HCT116 (cell line): Measurements from ENCODE around the gene ANAPC5. TPM values are rescaled to one million over a fixed set of nuclear protein-coding genes. Genes with fewer than 3 reads are reported as not detected.

Experiments used
- ATAC-seq: fragments of 200-7000 bp; cut with Tn5 transposase; 2 replicates; pipeline ENCODE4 v1.9.1; 2020; ENCODE audit warnings: mild to moderate bottlenecking, moderate library complexity
- BruUV-seq: library from RNA; stranded (reverse); fragments of 400-500 nt; replicated peaks from 2 replicates; lab custom pipeline; 2021; lab: Mats Ljungman, UMichigan
- CTCF ChIA-PET: fragments of 300-600 bp; sonication (Branson Sonifier 250); formaldehyde crosslinking; loops from one replicate; lab custom pipeline; 2021; ENCODE audit warnings: antibody characterized with exemption; lab: Charles Lee
- POLR2A ChIA-PET: fragments of 300-600, 350-600 bp; sonication (Branson Sonifier 250); formaldehyde crosslinking; loops from one replicate; lab custom pipeline; 2021; ENCODE audit warnings: antibody characterized with exemption; lab: Charles Lee
- RAD21 ChIA-PET, 2 experiments: fragments of 300-600 bp; sonication (Branson Sonifier 250); formaldehyde crosslinking; loops; one replicate each; lab custom pipeline; 2023; ENCODE audit warnings: low total read pairs in 2 of 2; ENCODE audit not compliant: uncharacterized antibody in 2 of 2, unreplicated experiment in 2 of 2, low non-redundant PET in 1 of 2; lab: Charles Lee
- DNase-seq: peaks from one replicate; pipeline ENCODE4 v3.0.0-alpha.2; 2010; ENCODE audit warnings: low read depth, low spot score
- H2AFZ ChIP-seq: fragments of 200-600 bp; shearing (Covaris generic), sonication (generic); 2 replicates; pipeline ENCODE4 v1.6.1; 2017; ENCODE audit warnings: low read depth, mixed run types, mixed read lengths, antibody characterized with exemption, low read length; ENCODE audit not compliant: poor library complexity, severe bottlenecking
- H3K27ac ChIP-seq: 2 replicates; pipeline ENCODE4 v1.5.1; 2012; ENCODE audit warnings: low read depth, low read length
- H3K27me3 ChIP-seq: fragments of 200-600 bp; sonication (generic); 2 replicates; pipeline ENCODE4 v1.6.1; 2016; ENCODE audit warnings: mixed run types, low read length, mixed read lengths; ENCODE audit not compliant: insufficient read depth
- H3K36me3 ChIP-seq, 2 experiments: fragments of 200-500 bp in 1 of 2; fragments of 200-600 bp in 1 of 2; sonication (Bioruptor generic) in 1 of 2; sonication (generic) in 1 of 2; 2 replicates each; pipeline versions ENCODE4 v1.5.1 to v1.6.1; 2014 to 2016; ENCODE audit warnings: low read length in 2 of 2, inconsistent platforms in 1 of 2, mixed read lengths in 1 of 2, mixed run types in 1 of 2; ENCODE audit not compliant: insufficient read depth in 2 of 2, control insufficient read depth in 1 of 2
- H3K4me1 ChIP-seq, 2 experiments: fragments of 200-600 bp in 1 of 2; sonication (generic) in 1 of 2; 2 replicates each; pipeline versions ENCODE4 v1.5.1 to v1.6.1; 2012 to 2017; ENCODE audit warnings: low read length in 2 of 2, inconsistent platforms in 1 of 2, mild to moderate bottlenecking in 1 of 2, mixed read lengths in 1 of 2, mixed run types in 1 of 2, moderate library complexity in 1 of 2; ENCODE audit not compliant: insufficient read depth in 2 of 2, control insufficient read depth in 1 of 2
- H3K4me2 ChIP-seq: fragments of 200-600 bp; sonication (generic); 2 replicates; pipeline ENCODE4 v1.6.1; 2017; ENCODE audit warnings: mixed run types, low read length, mixed read lengths
- H3K4me3 ChIP-seq, 2 experiments: fragments of 200-600 bp in 1 of 2; sonication (generic) in 1 of 2; replicated peaks in 1 of 2; 2 replicates each; pipeline ENCODE4 v1.5.1; 2011 to 2016; ENCODE audit warnings: low read length in 2 of 2, control low read depth in 1 of 2, low read depth in 1 of 2, mild to moderate bottlenecking in 1 of 2, mixed read lengths in 1 of 2, mixed run types in 1 of 2
- H3K79me2 ChIP-seq: fragments of 200-600 bp; sonication (generic); 2 replicates; pipeline ENCODE4 v1.6.1; 2017; ENCODE audit warnings: mild to moderate bottlenecking, mixed run types, low read length, moderate library complexity, mixed read lengths; ENCODE audit not compliant: insufficient read depth
- H3K9ac ChIP-seq: fragments of 200-600 bp; sonication (generic); 2 replicates; pipeline ENCODE4 v1.6.1; 2016; ENCODE audit warnings: low read length, mixed read lengths
- H3K9me2 ChIP-seq: fragments of 200-600 bp; sonication (generic), shearing (Covaris generic); 2 replicates; pipeline ENCODE4 v1.6.1; 2017; ENCODE audit warnings: mixed run types, mild to moderate bottlenecking, moderate library complexity; ENCODE audit not compliant: insufficient read depth
- H3K9me3 ChIP-seq, 2 experiments: fragments of 200-500 bp in 1 of 2; fragments of 200-600 bp in 1 of 2; sonication (Bioruptor generic) in 1 of 2; sonication (generic) in 1 of 2; 2 replicates each; pipeline ENCODE4 v1.6.1; 2014 to 2017; ENCODE audit warnings: low read length in 2 of 2, mixed read lengths in 2 of 2, inconsistent platforms in 1 of 2, low read depth in 1 of 2, mild to moderate bottlenecking in 1 of 2, mixed run types in 1 of 2, moderate library complexity in 1 of 2; ENCODE audit not compliant: control insufficient read depth in 1 of 2, insufficient read depth in 1 of 2
- H4K20me1 ChIP-seq: fragments of 200-600 bp; sonication (generic), shearing (Covaris generic); 2 replicates; pipeline ENCODE4 v1.6.1; 2017; ENCODE audit warnings: mixed run types, mild to moderate bottlenecking, moderate library complexity; ENCODE audit not compliant: insufficient read depth
- CEBPB ChIP-seq: IDR thresholded peaks from 2 replicates; pipeline ENCODE4 v1.6.1; 2012; ENCODE audit warnings: low read depth
- POLR2AphosphoS5 ChIP-seq: IDR thresholded peaks from 2 replicates; pipeline ENCODE4 v1.6.1; 2011; ENCODE audit warnings: mild to moderate bottlenecking, low read depth, low read length, moderate library complexity
- RAD21 ChIP-seq: IDR thresholded peaks from 2 replicates; pipeline ENCODE4 v1.6.1; 2012; ENCODE audit warnings: low read depth, mild to moderate bottlenecking
- SIN3A ChIP-seq: IDR thresholded peaks from 2 replicates; pipeline ENCODE4 v1.6.1; 2012; ENCODE audit warnings: low read depth
- YY1 ChIP-seq: IDR thresholded peaks from 2 replicates; pipeline ENCODE4 v1.6.1; 2011; ENCODE audit warnings: low read length, low read depth, moderate library complexity, mild to moderate bottlenecking; ENCODE audit not compliant: insufficient replicate concordance; ENCODE audit errors: extremely low read depth
- ZFX ChIP-seq: fragments of 450-650 bp; IDR thresholded peaks from 2 replicates; pipeline ENCODE4 v1.6.1; 2017
- intact Hi-C: fragments of 100-400 bp; cut with micrococcal nuclease; formaldehyde crosslinking; loops from 2 replicates; pipeline ENCODE4 v1.10.0; 2022
- total RNA-seq: library from RNA; stranded (reverse); gene quantifications from one replicate; pipeline ENCODE4 v1.2.1, GENCODE V29; 2021; ENCODE audit not compliant: unreplicated experiment
- TF ChIP-seq, protein P1 (sequence below): IDR thresholded peaks from 2 replicates; pipeline ENCODE4 v1.6.1; 2011; ENCODE audit warnings: mild to moderate bottlenecking, low read length, moderate library complexity; ENCODE audit not compliant: insufficient replicate concordance; ENCODE audit errors: extremely low read depth
- TF ChIP-seq, protein P2 (sequence below): IDR thresholded peaks from 2 replicates; pipeline ENCODE4 v1.6.1; 2012
- TF ChIP-seq, protein P3 (sequence below): IDR thresholded peaks from 2 replicates; pipeline ENCODE4 v1.6.1; 2012

Gene ANAPC5
- total RNA-seq, 1 experiment from 2014 or later = 112 TPM

DNA sequence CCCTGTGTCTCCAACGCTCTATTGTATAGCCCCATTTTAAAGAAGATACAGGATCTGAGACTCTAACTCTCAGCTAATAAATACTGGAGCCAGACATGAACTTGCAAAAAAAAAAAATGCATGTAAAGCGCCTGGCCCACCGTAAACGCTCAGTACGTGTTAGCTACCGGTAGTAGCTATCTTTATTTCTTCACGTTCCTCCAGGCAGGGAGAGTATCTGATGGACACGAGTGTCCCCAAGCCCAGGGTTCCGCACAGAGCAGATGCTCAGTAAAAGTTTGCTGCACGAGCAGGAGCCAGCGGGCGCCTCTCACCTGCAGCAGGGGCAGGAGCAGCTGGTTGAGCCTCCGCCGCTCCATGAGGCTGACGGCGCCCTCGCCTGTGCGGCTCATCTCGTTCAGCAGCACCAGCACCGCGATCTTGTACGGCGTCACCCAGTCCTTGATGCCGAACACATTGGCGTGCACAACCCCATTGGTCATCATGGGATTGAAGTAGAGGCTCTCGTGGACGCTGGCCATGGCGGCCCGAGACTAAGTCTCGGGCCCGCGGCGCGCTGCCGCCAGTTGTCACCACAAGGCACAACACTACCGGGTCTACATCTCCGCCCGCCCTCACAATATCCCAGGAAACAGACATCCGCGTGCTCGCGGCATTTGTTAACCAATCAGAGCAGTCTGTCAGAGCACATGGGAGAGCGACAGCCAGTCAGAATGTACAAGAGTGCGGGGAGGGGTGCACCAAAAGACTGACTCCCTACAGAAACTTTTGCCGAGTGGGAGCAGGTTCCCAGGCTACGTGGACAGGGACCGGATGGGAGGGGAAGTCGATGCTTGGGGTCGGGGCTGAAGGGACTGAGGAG, at the start of gene ANAPC5 (continued):
- TF ChIP-seq RAD21 (no peak), YY1 (peak; percentile 74), SIN3A (no peak; the same call in 1 of the 2 replicates)
- TF ChIP-seq, protein P1, sequence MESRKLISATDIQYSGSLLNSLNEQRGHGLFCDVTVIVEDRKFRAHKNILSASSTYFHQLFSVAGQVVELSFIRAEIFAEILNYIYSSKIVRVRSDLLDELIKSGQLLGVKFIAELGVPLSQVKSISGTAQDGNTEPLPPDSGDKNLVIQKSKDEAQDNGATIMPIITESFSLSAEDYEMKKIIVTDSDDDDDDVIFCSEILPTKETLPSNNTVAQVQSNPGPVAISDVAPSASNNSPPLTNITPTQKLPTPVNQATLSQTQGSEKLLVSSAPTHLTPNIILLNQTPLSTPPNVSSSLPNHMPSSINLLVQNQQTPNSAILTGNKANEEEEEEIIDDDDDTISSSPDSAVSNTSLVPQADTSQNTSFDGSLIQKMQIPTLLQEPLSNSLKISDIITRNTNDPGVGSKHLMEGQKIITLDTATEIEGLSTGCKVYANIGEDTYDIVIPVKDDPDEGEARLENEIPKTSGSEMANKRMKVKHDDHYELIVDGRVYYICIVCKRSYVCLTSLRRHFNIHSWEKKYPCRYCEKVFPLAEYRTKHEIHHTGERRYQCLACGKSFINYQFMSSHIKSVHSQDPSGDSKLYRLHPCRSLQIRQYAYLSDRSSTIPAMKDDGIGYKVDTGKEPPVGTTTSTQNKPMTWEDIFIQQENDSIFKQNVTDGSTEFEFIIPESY = peak; percentile 94
- TF ChIP-seq, protein P2, sequence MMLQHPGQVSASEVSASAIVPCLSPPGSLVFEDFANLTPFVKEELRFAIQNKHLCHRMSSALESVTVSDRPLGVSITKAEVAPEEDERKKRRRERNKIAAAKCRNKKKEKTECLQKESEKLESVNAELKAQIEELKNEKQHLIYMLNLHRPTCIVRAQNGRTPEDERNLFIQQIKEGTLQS = no peak
- TF ChIP-seq, all 23 proteins: peak for 10

DNA sequence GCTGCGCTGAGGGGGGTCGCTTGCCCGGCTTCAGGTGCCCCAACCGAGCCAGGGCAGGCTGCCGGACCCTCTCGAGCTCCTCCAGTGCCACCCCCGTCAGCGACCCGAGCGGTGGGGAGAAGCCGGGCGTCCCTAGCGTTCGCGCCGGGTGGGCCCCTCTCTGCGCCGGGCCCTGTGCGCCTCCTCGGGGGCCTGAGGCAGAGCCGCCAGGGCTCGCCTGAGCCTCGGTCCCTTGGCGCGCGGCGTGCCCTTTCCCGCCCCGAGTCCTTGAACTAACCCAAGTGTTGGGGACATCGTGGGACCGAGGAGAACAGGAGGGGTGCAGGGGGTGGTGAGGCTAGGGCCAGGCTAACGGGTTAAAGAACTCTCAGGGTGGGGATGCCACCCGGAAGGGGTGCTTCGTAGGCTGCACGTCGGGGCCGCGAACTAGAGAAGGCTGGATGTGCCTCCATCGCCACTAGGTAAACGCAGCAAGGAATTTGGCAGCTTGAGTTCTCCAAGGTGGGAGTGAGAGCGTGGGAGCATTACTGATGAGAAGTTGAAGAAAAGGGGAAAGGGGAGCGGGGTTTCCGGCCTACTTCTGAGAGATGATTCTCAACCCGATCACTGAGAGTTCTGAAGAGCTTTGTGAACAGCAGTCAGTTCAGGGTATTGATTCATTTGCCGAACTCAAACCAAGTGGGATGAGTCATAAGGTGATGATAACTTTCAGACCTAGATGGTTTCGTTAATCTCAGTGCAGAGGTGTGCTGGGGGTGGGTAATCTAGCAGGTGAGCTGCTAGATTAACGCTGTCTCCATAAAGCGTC, 48.3 kb upstream of the ANAPC5 start:
- Histone ChIP-seq H4K20me1 (no peaks in the 10 kb centered on the region), H3K79me2 (peaks cover 57% of the 10 kb centered on the region), H3K27me3 (no peaks in the 10 kb centered on the region), H3K9me3 (no peaks in the 10 kb centered on the region), H3K4me1 (peaks cover 10 to 20% of the 10 kb centered on the region in 2 experiments), H3K9me2 (no peaks in the 10 kb centered on the region), H3K4me2 (peak overlapping the region; percentile 88), H3K36me3 (peaks cover 8 to 9% of the 10 kb centered on the region in 2 experiments; a peak in 2 of 4 replicates), H3K4me3 (peak overlapping the region; percentile 77 to 88), H3K27ac (peak overlapping the region; percentile 93), H2AFZ (no peak overlapping the region), H3K9ac (peak overlapping the region; percentile 87)
- DNase-seq = peak; percentile 22
- TF ChIP-seq CEBPB (no peak), ZFX (peak; percentile 73), POLR2AphosphoS5 (peak; percentile 42; the same call in 1 of the 2 replicates)
- TF ChIP-seq, protein P3, sequence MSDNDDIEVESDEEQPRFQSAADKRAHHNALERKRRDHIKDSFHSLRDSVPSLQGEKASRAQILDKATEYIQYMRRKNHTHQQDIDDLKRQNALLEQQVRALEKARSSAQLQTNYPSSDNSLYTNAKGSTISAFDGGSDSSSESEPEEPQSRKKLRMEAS = peak; percentile 44; the same call in 1 of the 2 replicates
- TF ChIP-seq, protein P2 = no peak
- CTCF ChIA-PET = interaction anchor here (0.5 kb wide), 1 partner anchor 730 kb away, joined by 3 read pairs; no protein-coding TSS in a partner anchor
- peak; percentile 44 for ATAC-seq
- no TSS peak for BruUV-seq
- RAD21 ChIA-PET = interaction anchor here in 1 of 2 experiments (0.5 to 1.2 kb wide), 2 partner anchors 9 to 66 kb away, joined by 3 read pairs; no protein-coding TSS in a partner anchor
- POLR2A ChIA-PET = interaction anchor here (1.0 to 1.7 kb wide), 5 partner anchors 13 to 49 kb away, joined by 3 to 4 read pairs (median 3); no protein-coding TSS in a partner anchor
- intact Hi-C loops = no loop called here
